Tibial nerve (tissue), 4 donors: Measurements from ENCODE around the gene SHQ1.

Experiments
- CTCF ChIP-seq, 5 experiments: fragments of 200-600 bp in 3 of 5; fragments of 450-650 bp in 2 of 5; sonication (generic) in 3 of 5; IDR thresholded peaks; one replicate each; pipeline ENCODE4 v1.5.1; 2016 to 2019; ENCODE audit warnings: antibody characterized with exemption in 5 of 5, mild to moderate bottlenecking in 3 of 5, moderate library complexity in 2 of 5
- EP300 ChIP-seq, 2 donors: sonication (generic); formaldehyde crosslinking; IDR thresholded peaks; one replicate each; pipeline ENCODE4 v1.6.1; 2017; ENCODE audit warnings: antibody characterized with exemption in 2 of 2, mild to moderate bottlenecking in 1 of 2
- POLR2A ChIP-seq, 2 donors: fragments of 450-650 bp; IDR thresholded peaks; one replicate each; pipeline ENCODE4 v1.6.1; 2017; ENCODE audit warnings: antibody characterized with exemption in 2 of 2, mild to moderate bottlenecking in 2 of 2, moderate library complexity in 2 of 2

- TF ChIP-seq CTCF (IDR thresholded peaks at IDR 0.05) (no peak), POLR2A (IDR thresholded peaks at IDR 0.05) (no peak), EP300 (IDR thresholded peaks at IDR 0.05) (no peak)
Observed at GRCh38 chr3:72811571-72811970, 36.7 kb downstream of the SHQ1 start.
